Skeletal muscle tissue (tissue), 4 donors: Measurements from ENCODE around the gene SNX14. TPM values are rescaled to one million over a fixed set of nuclear protein-coding genes. Genes with fewer than 3 reads are reported as not detected.

Experiments used
- H3K27ac ChIP-seq: one replicate; pipeline ENCODE4 v1.7.0; 2013; ENCODE audit warnings: mild to moderate bottlenecking, low read depth, low read length, inconsistent platforms
- H3K27me3 ChIP-seq, 3 donors: one replicate each; pipeline ENCODE4 v1.7.0; 2013; ENCODE audit warnings: low read length in 3 of 3; ENCODE audit not compliant: control insufficient read depth in 3 of 3, insufficient read depth in 3 of 3
- H3K36me3 ChIP-seq, 3 donors: one replicate each; pipeline ENCODE4 v1.7.0; 2013; ENCODE audit warnings: low read length in 3 of 3; ENCODE audit not compliant: control insufficient read depth in 3 of 3, insufficient read depth in 3 of 3
- H3K4me1 ChIP-seq, 3 donors: one replicate each; pipeline ENCODE4 v1.7.0; 2013; ENCODE audit warnings: low read length in 3 of 3, mild to moderate bottlenecking in 3 of 3; ENCODE audit not compliant: control insufficient read depth in 3 of 3, insufficient read depth in 3 of 3
- H3K4me3 ChIP-seq, 3 donors: one replicate each; pipeline ENCODE4 v1.7.0; 2013; ENCODE audit warnings: low read length in 3 of 3
- H3K9ac ChIP-seq, 3 donors: one replicate each; pipeline ENCODE4 v1.7.0; 2013; ENCODE audit warnings: low read length in 3 of 3, mild to moderate bottlenecking in 3 of 3, moderate library complexity in 2 of 3, low read depth in 1 of 3
- H3K9me3 ChIP-seq, 3 donors: one replicate each; pipeline ENCODE4 v1.7.0; 2013; ENCODE audit warnings: low read length in 3 of 3; ENCODE audit not compliant: control insufficient read depth in 3 of 3
- total RNA-seq: library from RNA; depleted of rRNA; stranded (reverse); fragments of >200 nt; gene quantifications from one replicate; pipeline ENCODE4 v1.2.3, GENCODE V29; 2014
- donor health status: Osteomylitis.

SNX14 gene
- total RNA-seq, 1 donor from 2014 or later: 117 TPM

GRCh38 chr6:85484948-85485347 lies 108.7 kb downstream of the SNX14 start:
- Histone ChIP-seq H3K27me3 (no peaks in the 10 kb centered on the region), H3K27ac (no peak overlapping the region), H3K4me3 (no peak overlapping the region), H3K9me3 (no peaks in the 10 kb centered on the region), H3K4me1 (peaks cover 3 to 11% (median 8%) of the 10 kb centered on the region in 3 donors), H3K36me3 (no peaks in the 10 kb centered on the region), H3K9ac (no peak overlapping the region)

GRCh38 chr6:85483846-85484245 lies 109.8 kb downstream of the SNX14 start:
- Histone ChIP-seq H3K9ac (no peak overlapping the region), H3K4me3 (no peak overlapping the region), H3K9me3 (no peaks in the 10 kb centered on the region), H3K27me3 (no peaks in the 10 kb centered on the region), H3K36me3 (no peaks in the 10 kb centered on the region), H3K27ac (no peak overlapping the region), H3K4me1 (peaks cover 0 to 3% (median 0%) of the 10 kb centered on the region in 3 donors)

DNA sequence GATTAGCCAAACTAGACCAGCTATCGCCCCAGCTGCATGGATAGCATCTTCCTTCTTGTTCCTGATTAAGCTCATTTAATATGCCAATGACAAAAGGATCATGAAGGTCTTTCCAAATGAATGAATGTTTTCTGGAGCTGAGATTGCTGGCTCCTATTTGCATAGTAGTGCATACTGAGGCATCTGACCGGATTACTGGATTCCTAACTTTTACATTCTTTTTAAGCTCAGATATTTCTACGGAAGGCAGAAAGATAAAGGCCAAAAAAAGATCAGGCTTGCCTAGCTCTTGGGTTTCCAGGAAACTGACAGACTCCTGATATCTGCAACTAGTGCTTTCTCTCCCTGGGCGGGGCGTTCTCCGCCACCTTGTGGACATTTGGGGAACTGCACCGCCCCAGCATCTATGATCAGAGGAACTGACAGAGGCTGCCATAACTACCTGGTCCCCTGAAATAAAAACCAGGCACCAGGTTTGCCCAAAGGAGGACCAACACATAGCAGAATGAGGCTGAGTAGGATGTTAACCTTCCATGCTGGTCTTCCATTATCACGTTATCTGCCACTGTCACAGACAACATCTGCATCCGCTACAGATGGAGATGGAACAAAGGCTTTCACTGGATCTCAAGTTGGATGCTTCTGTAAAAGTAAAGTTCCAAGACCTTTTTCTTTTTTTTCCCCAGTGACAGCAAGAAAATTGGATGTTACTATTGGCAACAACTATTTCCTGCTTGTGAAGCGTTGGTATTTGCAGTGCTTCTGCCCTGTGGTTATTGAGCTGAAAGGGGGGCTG lies 110.6 kb downstream of the SNX14 start:
- Histone ChIP-seq H3K9ac (no peak overlapping the region), H3K4me3 (no peak overlapping the region), H3K9me3 (no peaks in the 10 kb centered on the region), H3K4me1 (peaks cover 0 to 3% (median 0%) of the 10 kb centered on the region in 3 donors), H3K27ac (no peak overlapping the region), H3K27me3 (no peaks in the 10 kb centered on the region), H3K36me3 (no peaks in the 10 kb centered on the region)

DNA sequence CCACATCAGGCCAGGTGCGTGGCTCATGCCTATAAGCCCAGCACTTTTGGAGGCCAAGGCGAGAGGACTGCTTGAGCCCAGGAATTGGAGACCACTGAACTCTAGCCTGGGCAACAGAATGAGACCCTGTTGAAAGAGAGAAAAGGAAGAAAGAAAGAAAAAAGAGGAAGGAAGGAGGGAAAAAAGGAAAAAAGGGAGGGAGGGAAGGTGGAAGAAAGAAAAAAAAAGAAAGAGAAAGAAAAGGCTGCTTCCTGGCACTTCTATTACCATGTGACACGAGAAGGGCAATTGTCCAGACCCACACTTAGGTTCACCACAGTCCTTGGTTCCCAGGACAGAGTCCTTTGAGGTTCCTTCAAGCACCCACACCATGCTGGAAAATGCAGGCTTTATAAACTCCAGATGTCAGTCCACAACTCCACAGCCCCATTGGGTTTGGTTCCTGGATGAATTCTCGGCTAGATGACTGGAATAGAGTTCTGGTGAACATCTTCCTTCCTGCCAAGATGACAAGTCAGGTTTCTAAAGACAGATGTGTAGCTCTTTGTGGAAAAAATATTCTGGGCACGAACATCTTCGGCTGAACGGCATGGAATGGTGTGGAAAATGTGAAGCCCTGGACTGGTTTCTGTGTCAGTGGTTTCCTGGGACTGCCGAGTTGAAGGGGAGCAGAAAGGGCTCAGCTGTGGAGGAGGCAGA lies 111.3 kb downstream of the SNX14 start:
- Histone ChIP-seq H3K36me3 (no peaks in the 10 kb centered on the region), H3K27ac (peak overlapping the region; percentile 39), H3K27me3 (no peaks in the 10 kb centered on the region), H3K9me3 (no peaks in the 10 kb centered on the region), H3K9ac (no peak overlapping the region), H3K4me1 (peaks cover 0 to 3% (median 0%) of the 10 kb centered on the region in 3 donors), H3K4me3 (no peak overlapping the region)

DNA sequence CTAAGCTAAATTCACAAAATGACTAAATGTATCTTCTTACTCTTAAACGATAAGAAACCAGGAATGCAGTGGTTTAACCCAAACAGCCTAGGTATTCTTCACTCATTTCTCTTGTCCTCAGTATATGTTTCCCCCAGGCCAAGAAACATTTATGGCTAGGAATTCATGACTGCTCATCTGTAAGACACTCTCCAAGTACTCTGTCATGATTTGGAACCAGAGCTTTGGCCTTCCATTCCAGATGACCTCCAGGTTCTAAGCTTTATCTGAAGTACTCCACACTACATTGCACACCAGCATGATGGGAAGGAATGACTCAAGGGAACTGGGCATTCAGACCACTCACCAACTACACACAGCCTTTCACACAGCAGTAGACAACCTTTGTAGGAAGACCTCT lies 114.5 kb downstream of the SNX14 start:
- H3K4me1 ChIP-seq: peaks cover 0 to 3% (median 0%) of the 10 kb centered on the region in 3 donors
- H3K27ac ChIP-seq: no peak overlapping the region
- no peaks in the 10 kb centered on the region for H3K9me3 ChIP-seq
- no peak overlapping the region for H3K9ac ChIP-seq
- H3K27me3 ChIP-seq: no peaks in the 10 kb centered on the region
- H3K36me3 ChIP-seq: peaks cover 0 to 5% (median 0%) of the 10 kb centered on the region in 3 donors
- H3K4me3 ChIP-seq: no peak overlapping the region

DNA sequence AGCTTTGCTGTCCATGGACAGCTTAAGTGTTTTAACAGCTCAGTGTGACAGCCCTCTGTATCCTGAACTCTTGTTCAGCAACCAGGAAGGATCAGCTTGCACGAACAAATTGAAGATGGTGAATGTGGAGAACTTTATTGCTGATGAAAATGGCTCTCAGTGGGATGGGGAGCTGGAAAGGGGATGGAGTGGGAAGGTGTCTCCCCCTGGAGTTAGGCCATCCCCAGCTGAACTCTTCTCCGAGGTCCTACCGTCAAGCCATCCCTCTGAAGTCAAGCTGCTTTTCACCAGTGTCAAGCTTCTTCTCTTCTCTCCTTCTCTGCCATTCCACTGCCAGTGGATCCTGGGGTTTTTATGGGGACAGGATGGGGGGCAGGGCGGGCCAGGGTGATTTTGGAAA lies 117.1 kb downstream of the SNX14 start:
- Histone ChIP-seq H3K36me3 (peaks cover 0 to 5% (median 0%) of the 10 kb centered on the region in 3 donors), H3K4me1 (no peaks in the 10 kb centered on the region), H3K9ac (no peak overlapping the region), H3K4me3 (no peak overlapping the region), H3K27ac (no peak overlapping the region), H3K9me3 (no peaks in the 10 kb centered on the region), H3K27me3 (no peaks in the 10 kb centered on the region)

- H3K4me1 ChIP-seq: no peaks in the 10 kb centered on the region
- H3K27ac ChIP-seq: no peak overlapping the region
- H3K4me3 ChIP-seq: no peak overlapping the region
- H3K27me3 ChIP-seq: no peaks in the 10 kb centered on the region
- peaks cover 0 to 5% (median 0%) of the 10 kb centered on the region in 3 donors for H3K36me3 ChIP-seq
- H3K9ac ChIP-seq: no peak overlapping the region
- no peaks in the 10 kb centered on the region for H3K9me3 ChIP-seq
Measured at GRCh38 chr6:85473748-85474147, 119.9 kb downstream of the SNX14 start.

- no peak overlapping the region for H3K9ac ChIP-seq
Measured at GRCh38 chr6:85472744-85473143, 120.9 kb downstream of the SNX14 start.

DNA sequence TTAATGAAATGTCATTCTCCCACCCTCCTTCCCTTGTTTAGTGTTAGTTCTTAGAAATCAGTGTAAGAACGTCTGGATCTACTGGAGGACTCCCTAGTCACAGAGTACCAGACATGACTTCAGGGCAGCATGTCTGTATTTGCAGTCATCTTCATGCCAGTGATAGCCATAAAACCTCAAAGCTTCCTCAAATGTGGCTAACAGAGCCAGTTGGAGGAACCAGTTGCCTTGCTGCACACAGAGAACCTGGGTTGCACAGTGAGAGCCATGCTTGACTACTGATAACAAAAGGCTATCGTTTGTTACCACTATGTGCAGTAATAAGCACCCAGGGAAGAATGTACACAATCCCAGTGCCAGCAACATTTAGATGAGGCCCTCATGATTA lies 123.6 kb downstream of the SNX14 start:
- H3K9me3 ChIP-seq: no peaks in the 10 kb centered on the region
- no peak overlapping the region for H3K9ac ChIP-seq
- H3K4me1 ChIP-seq: peaks cover 0 to 4% (median 0%) of the 10 kb centered on the region in 3 donors
- no peak overlapping the region for H3K27ac ChIP-seq
- H3K27me3 ChIP-seq: no peaks in the 10 kb centered on the region
- no peak overlapping the region for H3K4me3 ChIP-seq
- H3K36me3 ChIP-seq: no peaks in the 10 kb centered on the region

More at GRCh38 chr6:85472744-85473143, 120.9 kb downstream of the SNX14 start:
- H3K27ac ChIP-seq: no peak overlapping the region
- no peaks in the 10 kb centered on the region for H3K27me3 ChIP-seq
- H3K36me3 ChIP-seq: peaks cover 0 to 5% (median 0%) of the 10 kb centered on the region in 3 donors
- H3K4me3 ChIP-seq: no peak overlapping the region
- no peaks in the 10 kb centered on the region for H3K4me1 ChIP-seq
- H3K9me3 ChIP-seq: no peaks in the 10 kb centered on the region
